Naive thymus-derived CD4-positive, alpha-beta T cell (primary cell): Measurements from ENCODE around the gene NCKAP5L. TPM values are rescaled to one million over a fixed set of nuclear protein-coding genes. Genes with fewer than 3 reads are reported as not detected.

Experiments used
- ATAC-seq: fragments of 150-1000 bp; cut with Tn5 transposase; 2 replicates; pipeline ENCODE4 v1.10.0; 2021; ENCODE audit warnings: mild to moderate bottlenecking, moderate library complexity
- CTCF ChIA-PET: fragments of 350-600 bp; sonication (Branson Sonifier 250); formaldehyde crosslinking; loops from one replicate; lab custom pipeline; 2021; ENCODE audit warnings: antibody characterized with exemption; lab: Charles Lee
- POLR2A ChIA-PET: fragments of 350-600 bp; sonication (Branson Sonifier 250); formaldehyde crosslinking; loops from one replicate; lab custom pipeline; 2021; ENCODE audit warnings: antibody characterized with exemption, inconsistent platforms; lab: Charles Lee
- DNase-seq, 9 donors: peaks; one replicate each; pipeline versions ENCODE4 v3.0.0 to v3.0.0-alpha.2; 2020 to 2022; ENCODE audit warnings: mixed read lengths in 1 of 9
- H3K27ac ChIP-seq: one replicate; pipeline ENCODE4 v1.7.0; 2013; ENCODE audit warnings: mild to moderate bottlenecking, low read depth, low read length, moderate library complexity
- H3K27me3 ChIP-seq, 2 donors: one replicate each; pipeline ENCODE4 v1.7.0; 2013; ENCODE audit warnings: low read length in 2 of 2, mild to moderate bottlenecking in 2 of 2, moderate library complexity in 2 of 2; ENCODE audit not compliant: control insufficient read depth in 2 of 2, insufficient read depth in 2 of 2
- H3K36me3 ChIP-seq, 3 experiments: 1 replicate in 2 of 3; 2 replicates in 1 of 3; pipeline ENCODE4 v1.7.0; 2013; ENCODE audit warnings: low read length in 3 of 3, mild to moderate bottlenecking in 3 of 3, moderate library complexity in 1 of 3; ENCODE audit not compliant: insufficient read depth in 3 of 3, control insufficient read depth in 2 of 3
- H3K4me1 ChIP-seq, 2 donors: one replicate each; pipeline ENCODE4 v1.7.0; 2013; ENCODE audit warnings: low read length in 2 of 2, mild to moderate bottlenecking in 2 of 2, moderate library complexity in 1 of 2; ENCODE audit not compliant: control insufficient read depth in 2 of 2, insufficient read depth in 2 of 2
- H3K4me3 ChIP-seq: 2 replicates; pipeline ENCODE4 v1.7.0; 2013; ENCODE audit warnings: mild to moderate bottlenecking, low read length
- H3K9me3 ChIP-seq, 3 experiments: 1 replicate in 2 of 3; 2 replicates in 1 of 3; pipeline ENCODE4 v1.7.0; 2013; ENCODE audit warnings: low read length in 3 of 3; ENCODE audit not compliant: control insufficient read depth in 2 of 3
- H3K27ac Mint-ChIP-seq, 9 donors: one replicate each; pipeline ENCODE4 v1.8.0; 2020 to 2022; ENCODE audit warnings: mixed read lengths in 9 of 9, mild to moderate bottlenecking in 8 of 9, moderate library complexity in 5 of 9, inconsistent platforms in 2 of 9
- H3K27me3 Mint-ChIP-seq, 5 donors: one replicate each; pipeline ENCODE4 v1.8.0; 2021 to 2022; ENCODE audit warnings: mixed read lengths in 5 of 5, mild to moderate bottlenecking in 1 of 5
- H3K36me3 Mint-ChIP-seq, 5 donors: one replicate each; pipeline ENCODE4 v1.8.0; 2020 to 2022; ENCODE audit warnings: mixed read lengths in 5 of 5, mild to moderate bottlenecking in 3 of 5, inconsistent platforms in 1 of 5
- H3K4me1 Mint-ChIP-seq, 7 donors: one replicate each; pipeline ENCODE4 v1.8.0; 2020 to 2022; ENCODE audit warnings: mixed read lengths in 7 of 7, mild to moderate bottlenecking in 3 of 7, inconsistent platforms in 1 of 7
- H3K4me3 Mint-ChIP-seq, 10 donors: one replicate each; pipeline ENCODE4 v1.8.0; 2020 to 2022; ENCODE audit warnings: mild to moderate bottlenecking in 10 of 10, mixed read lengths in 10 of 10, moderate library complexity in 6 of 10, inconsistent platforms in 2 of 10
- H3K9me3 Mint-ChIP-seq, 11 donors: one replicate each; pipeline ENCODE4 v1.8.0; 2020 to 2022; ENCODE audit warnings: mixed read lengths in 11 of 11, mild to moderate bottlenecking in 4 of 11, inconsistent platforms in 1 of 11, moderate library complexity in 1 of 11
- intact Hi-C, 2 donors: fragments of 100-400 bp; cut with micrococcal nuclease; formaldehyde crosslinking; loops; one replicate each; pipeline ENCODE4 v1.15.1; 2023
- polyA plus RNA-seq, 2 donors: library from polyadenylated mRNA; unstranded; fragments of 300-500 nt; fragmentation: Illumina TruSeq; gene quantifications; one replicate each; pipeline ENCODE4 v1.2.3, GENCODE V29; 2021
- total RNA-seq, 6 experiments: library from RNA in 5 of 6; stranded (reverse) in 5 of 6; gene quantifications; 1 replicate in 5 of 6; 2 replicates in 1 of 6; pipeline ENCODE4 v1.2.3 and lab custom pipeline; 2021 to 2026

NCKAP5L gene
- total and polyA plus RNA-seq, 7 experiments from 2014 or later, result 1.8 to 27.5 (median 11.0) TPM

GRCh38 chr12:49854976-49855375 is 26.8 kb upstream of the NCKAP5L start:
- ChIA-PET CTCF (interaction anchor here (0.8 kb wide), 1 partner anchor 8 kb away, joined by 3 read pairs; no protein-coding TSS in a partner anchor), POLR2A (interaction anchor here (0.6 kb wide), 1 partner anchor 13 kb away, joined by 3 read pairs; no protein-coding TSS in a partner anchor)
- Mint-ChIP-seq H3K27me3 (peaks cover 0 to 41% (median 7%) of the 10 kb centered on the region in 5 donors), H3K4me3 (no peak overlapping the region), H3K27ac (no peak overlapping the region), H3K36me3 (peaks cover 0 to 4% (median 3%) of the 10 kb centered on the region in 5 donors), H3K9me3 (peaks cover 0 to 6% (median 0%) of the 10 kb centered on the region in 11 donors), H3K4me1 (peaks cover 0 to 5% (median 0%) of the 10 kb centered on the region in 7 donors)
- H3K4me1 ChIP-seq, result no peaks in the 10 kb centered on the region
- H3K36me3 ChIP-seq, result no peaks in the 10 kb centered on the region
- DNase-seq (no peak), ATAC-seq (no peak)
- no peaks in the 10 kb centered on the region for H3K9me3 ChIP-seq
- H3K27me3 ChIP-seq, result no peaks in the 10 kb centered on the region
- no peak overlapping the region for H3K27ac ChIP-seq
- H3K4me3 ChIP-seq, result no peak overlapping the region
- intact Hi-C loops, result no loop called here

- Histone ChIP-seq H3K9me3 (no peaks in the 10 kb centered on the region), H3K36me3 (no peaks in the 10 kb centered on the region), H3K4me3 (no peak overlapping the region), H3K4me1 (no peaks in the 10 kb centered on the region), H3K27ac (no peak overlapping the region), H3K27me3 (no peaks in the 10 kb centered on the region)
- POLR2A ChIA-PET, result no interaction called here
- H3K9me3 Mint-ChIP-seq, result peaks cover 0 to 6% (median 0%) of the 10 kb centered on the region in 11 donors
- no peak overlapping the region for H3K27ac Mint-ChIP-seq
- peaks cover 0 to 46% (median 11%) of the 10 kb centered on the region in 5 donors for H3K27me3 Mint-ChIP-seq
- peaks cover 0 to 4% (median 0%) of the 10 kb centered on the region in 7 donors for H3K4me1 Mint-ChIP-seq
- DNase-seq, result no peak
- no peak for ATAC-seq
- H3K36me3 Mint-ChIP-seq, result no peaks in the 10 kb centered on the region
- H3K4me3 Mint-ChIP-seq, result no peak overlapping the region
- CTCF ChIA-PET, result no interaction called here
- intact Hi-C loops, result no loop called here
Measured at GRCh38 chr12:49853671-49854070, 25.5 kb upstream of the NCKAP5L start.

- Histone ChIP-seq H3K27ac (no peak overlapping the region), H3K9me3 (no peaks in the 10 kb centered on the region), H3K4me3 (no peak overlapping the region), H3K27me3 (no peaks in the 10 kb centered on the region), H3K36me3 (no peaks in the 10 kb centered on the region), H3K4me1 (peaks cover 12 to 13% of the 10 kb centered on the region in 2 donors)
- intact Hi-C loops, result loop anchor here (10.0 kb wide), 2 partner anchors 208 to 1132 kb away; partner anchors contain the start of genes ASIC1 (in 1 of the 2) and CCNT1 (in 1 of the 2)
- H3K36me3 Mint-ChIP-seq, result peaks cover 0 to 2% (median 0%) of the 10 kb centered on the region in 5 donors
- H3K27ac Mint-ChIP-seq, result peak overlapping the region in 2 of 9 donors; percentile 5 to 36
- peak overlapping the region in 3 of 10 donors; percentile 10 to 32 (median 27) for H3K4me3 Mint-ChIP-seq
- DNase-seq (no peak), ATAC-seq (no peak)
- POLR2A ChIA-PET, result interaction anchor here (0.6 to 1.0 kb wide), 6 partner anchors 18 to 106 kb away, joined by 3 to 4 read pairs (median 3); partner anchors contain the start of gene TMBIM6
- H3K9me3 Mint-ChIP-seq, result peaks cover 0 to 5% (median 0%) of the 10 kb centered on the region in 11 donors
- H3K27me3 Mint-ChIP-seq, result peaks cover 0 to 31% (median 13%) of the 10 kb centered on the region in 5 donors
- CTCF ChIA-PET, result interaction anchor here (0.8 to 1.7 kb wide), 4 partner anchors 8 to 106 kb away, joined by 3 to 4 read pairs (median 4); partner anchors contain the start of gene TMBIM6
- H3K4me1 Mint-ChIP-seq, result peaks cover 12 to 35% (median 24%) of the 10 kb centered on the region in 7 donors
Measured at GRCh38 chr12:49847161-49847560, 18.9 kb upstream of the NCKAP5L start.

GRCh38 chr12:49846032-49846431 is 17.8 kb upstream of the NCKAP5L start:
- POLR2A ChIA-PET, result no interaction called here

GRCh38 chr12:49843876-49844437 is 15.7 kb upstream of the NCKAP5L start:
- Histone ChIP-seq H3K4me1 (peaks cover 12 to 20% of the 10 kb centered on the region in 2 donors), H3K27me3 (no peaks in the 10 kb centered on the region), H3K27ac (peak overlapping the region; percentile 80), H3K36me3 (no peaks in the 10 kb centered on the region), H3K9me3 (no peaks in the 10 kb centered on the region), H3K4me3 (no peak overlapping the region)
- CTCF ChIA-PET, result interaction anchor here (0.6 to 1.1 kb wide), 2 partner anchors 66 to 333 kb away, joined by 4 to 5 read pairs; no protein-coding TSS in a partner anchor
- H3K36me3 Mint-ChIP-seq, result peaks cover 0 to 4% (median 0%) of the 10 kb centered on the region in 5 donors
- H3K27me3 Mint-ChIP-seq, result peaks cover 0 to 10% (median 5%) of the 10 kb centered on the region in 5 donors
- ATAC-seq (no peak), DNase-seq (no peak)
- H3K27ac Mint-ChIP-seq, result peak overlapping the region in 8 of 9 donors; percentile 5 to 98 (median 91)
- intact Hi-C loops, result loop anchor here (1.0 to 10.0 kb wide), 8 partner anchors 16 to 1129 kb away; partner anchors contain the start of genes NCKAP5L (in 2 of the 2), TMBIM6 (in 2 of the 2), ASIC1 (in 1 of the 2) and CCNT1 (in 1 of the 2)
- peaks cover 0 to 5% (median 0%) of the 10 kb centered on the region in 11 donors for H3K9me3 Mint-ChIP-seq
- POLR2A ChIA-PET, result interaction anchor here (0.6 to 4.0 kb wide), 5 partner anchors 16 to 102 kb away, joined by 3 to 43 read pairs (median 4); partner anchors contain the start of genes NCKAP5L and TMBIM6
- H3K4me1 Mint-ChIP-seq, result peaks cover 19 to 57% (median 43%) of the 10 kb centered on the region in 7 donors
- peak overlapping the region in 8 of 10 donors; percentile 15 to 100 (median 92) for H3K4me3 Mint-ChIP-seq

More at GRCh38 chr12:49846032-49846431, 17.8 kb upstream of the NCKAP5L start:
- no peaks in the 10 kb centered on the region for H3K9me3 ChIP-seq
- peaks cover 0 to 5% (median 0%) of the 10 kb centered on the region in 11 donors for H3K9me3 Mint-ChIP-seq
- H3K36me3 Mint-ChIP-seq, result peaks cover 0 to 4% (median 0%) of the 10 kb centered on the region in 5 donors
- H3K27me3 Mint-ChIP-seq, result peaks cover 0 to 20% (median 12%) of the 10 kb centered on the region in 5 donors
- H3K4me3 ChIP-seq, result no peak overlapping the region
- no peaks in the 10 kb centered on the region for H3K36me3 ChIP-seq
- H3K4me1 ChIP-seq, result peaks cover 12 to 20% of the 10 kb centered on the region in 2 donors
- ATAC-seq (no peak), DNase-seq (no peak)
- H3K27ac Mint-ChIP-seq, result no peak overlapping the region
- no peaks in the 10 kb centered on the region for H3K27me3 ChIP-seq
- H3K4me3 Mint-ChIP-seq, result no peak overlapping the region
- CTCF ChIA-PET, result interaction anchor here (1.7 kb wide), 1 partner anchor 105 kb away, joined by 4 read pairs; the partner anchor contains the start of gene TMBIM6
- intact Hi-C loops, result loop anchor here (10.0 kb wide), 2 partner anchors 209 to 1131 kb away; partner anchors contain the start of genes ASIC1 (in 1 of the 2) and CCNT1 (in 1 of the 2)
- no peak overlapping the region for H3K27ac ChIP-seq
- peaks cover 19 to 46% (median 35%) of the 10 kb centered on the region in 7 donors for H3K4me1 Mint-ChIP-seq

GRCh38 chr12:49843411-49843810 is 15.2 kb upstream of the NCKAP5L start:
- CTCF ChIA-PET, result interaction anchor here (0.6 to 1.1 kb wide), 6 partner anchors 63 to 590 kb away, joined by 3 to 5 read pairs (median 3); no protein-coding TSS in a partner anchor
- Histone ChIP-seq H3K9me3 (no peaks in the 10 kb centered on the region), H3K4me3 (peak overlapping the region; percentile 73), H3K27me3 (no peaks in the 10 kb centered on the region), H3K36me3 (no peaks in the 10 kb centered on the region), H3K27ac (peak overlapping the region; percentile 80), H3K4me1 (peaks cover 12 to 20% of the 10 kb centered on the region in 2 donors)
- ATAC-seq (no peak), DNase-seq (no peak)
- H3K27me3 Mint-ChIP-seq, result peaks cover 0 to 4% (median 0%) of the 10 kb centered on the region in 5 donors
- H3K9me3 Mint-ChIP-seq, result peaks cover 0 to 5% (median 0%) of the 10 kb centered on the region in 11 donors
- H3K4me3 Mint-ChIP-seq, result peak overlapping the region; percentile 85 to 100 (median 94)
- H3K36me3 Mint-ChIP-seq, result peaks cover 0 to 4% (median 0%) of the 10 kb centered on the region in 5 donors
- H3K4me1 Mint-ChIP-seq, result peaks cover 19 to 63% (median 43%) of the 10 kb centered on the region in 7 donors
- POLR2A ChIA-PET, result interaction anchor here (0.6 to 4.0 kb wide), 8 partner anchors 8 to 144 kb away, joined by 3 to 43 read pairs (median 4); partner anchors contain the start of genes NCKAP5L and TMBIM6
- intact Hi-C loops, result loop anchor here (1.0 to 10.0 kb wide), 8 partner anchors 15 to 1129 kb away; partner anchors contain the start of genes NCKAP5L (in 2 of the 2), TMBIM6 (in 2 of the 2), ASIC1 (in 1 of the 2) and CCNT1 (in 1 of the 2)
- H3K27ac Mint-ChIP-seq, result peak overlapping the region; percentile 90 to 98 (median 96)
